Motor neuron (in vitro differentiated cells): ENCODE data around the gene TRAPPC12. TPM values are rescaled to one million over a fixed set of nuclear protein-coding genes. Genes with fewer than 3 reads are reported as not detected.
A peak's percentile ranks its signal among the peaks of the same experiment; 100 is the strongest.

Source experiments
- ATAC-seq, 8 experiments: fragments of 200-7000 bp; cut with Tn5 transposase; replicated peaks in 6 of 8; 2 replicates each; pipeline ENCODE4 v1.8.0; 2021; ENCODE audit warnings: mild to moderate bottlenecking in 8 of 8, moderate library complexity in 8 of 8
- H3K27ac ChIP-seq, 2 donors: fragments of 250-450 bp; sonication (Bioruptor Pico); 2 replicates each; pipeline ENCODE4 v1.9.0; 2021; ENCODE audit warnings: antibody characterized with exemption in 2 of 2, mild to moderate bottlenecking in 2 of 2, moderate library complexity in 1 of 2
- H3K4me1 ChIP-seq, 2 donors: fragments of 250-450 bp; sonication (Bioruptor Pico); replicated peaks in 1 of 2; 2 replicates each; pipeline ENCODE4 v1.6.1; 2021; ENCODE audit warnings: antibody characterized with exemption in 2 of 2, mild to moderate bottlenecking in 2 of 2, moderate library complexity in 1 of 2
- H3K4me3 ChIP-seq, 5 donors: fragments of 250-450 bp; sonication (Bioruptor Pico); 2 replicates each; pipeline ENCODE4 v1.9.0; 2021; ENCODE audit warnings: antibody characterized with exemption in 5 of 5, mild to moderate bottlenecking in 5 of 5, moderate library complexity in 4 of 5
- WGBS, 10 experiments: fragments of 450-650 bp; shearing (Covaris generic); methylation state at CpG; one replicate each; pipeline ENCODE4 v1.0.0; 2022; 5-methylcytosine and 5-hydroxymethylcytosine counted together
- in situ Hi-C, 9 experiments: fragments of 400-800 bp; cut with MboI; loops; one replicate each; pipeline ENCODE4 v1.15.0; 2021; ENCODE audit warnings: low sequenced_read_pairs in 9 of 9, low pct_unique_long_range_greater_than_20kb in 2 of 9; ENCODE audit not compliant: unreplicated experiment in 9 of 9
- total RNA-seq, 8 experiments: library from RNA; unstranded; fragments of 300-600 nt; gene quantifications; 2 replicates each; pipeline versions ENCODE4 v1.2.3 to v1.2.4, GENCODE V29; 2022

TRAPPC12 gene
- total RNA-seq, 8 experiments from 2014 or later, result 40.1 to 228 (median 67.4) TPM

GRCh38 chr2:3475771-3476170 lies 96.3 kb downstream of the TRAPPC12 start:
- no peak overlapping the region for H3K4me3 ChIP-seq
- in situ Hi-C loops, result no loop called here
- ATAC-seq, result peak in 2 of 8 experiments; percentile 13 to 14
- H3K4me1 ChIP-seq, result peaks cover 21% of the 10 kb centered on the region in 2 donors
- peak overlapping the region; percentile 18 to 19 for H3K27ac ChIP-seq
- WGBS, 10 experiments, result 88 to 100% (median 90%) methylated on average over 2 to 15 of the region's 28 CpGs; no CpG with 5 or more reads in 3 of the 10 experiments

GRCh38 chr2:3476321-3476984 lies 97.0 kb downstream of the TRAPPC12 start:
- in situ Hi-C loops, result no loop called here
- peak overlapping the region; percentile 18 to 76 for H3K27ac ChIP-seq
- peak in 7 of 8 experiments; percentile 7 to 81 (median 61) for ATAC-seq
- H3K4me1 ChIP-seq, result peaks cover 21% of the 10 kb centered on the region in 2 donors
- H3K4me3 ChIP-seq, result no peak overlapping the region
- 51 to 91% (median 55%) methylated on average over 4 to 11 of the region's 14 CpGs; no CpG with 5 or more reads in 3 of the 10 experiments for WGBS, 10 experiments

DNA sequence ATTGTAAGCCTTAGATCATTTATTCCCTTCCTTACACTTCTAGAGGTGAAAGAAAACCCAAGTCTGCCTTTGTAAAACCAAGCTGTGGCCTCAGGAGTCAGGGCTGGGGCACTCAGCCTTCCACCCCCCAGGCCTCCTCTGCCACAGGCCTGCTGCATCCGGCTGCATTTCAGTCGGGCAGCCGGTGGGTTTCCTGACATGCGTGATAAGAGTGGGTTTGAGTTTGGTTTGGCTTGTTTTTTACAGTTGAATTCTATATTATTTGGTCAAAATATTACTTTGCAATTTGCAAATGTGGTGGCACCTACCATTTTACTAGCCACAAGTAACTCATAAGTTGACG lies 97.5 kb downstream of the TRAPPC12 start:
- no peak overlapping the region for H3K4me3 ChIP-seq
- ATAC-seq, result peak in 3 of 8 experiments; percentile 3 to 64 (median 45)
- WGBS, 10 experiments, result 47 to 100% (median 85%) methylated on average over 1 to 5 of the region's 5 CpGs; no CpG with 5 or more reads in 2 of the 10 experiments
- H3K27ac ChIP-seq, result peak overlapping the region; percentile 18 to 76
- H3K4me1 ChIP-seq, result peaks cover 21% of the 10 kb centered on the region in 2 donors
- in situ Hi-C loops, result no loop called here

- Histone ChIP-seq H3K4me3 (no peak overlapping the region), H3K4me1 (peaks cover 10 to 12% of the 10 kb centered on the region in 2 donors), H3K27ac (no peak overlapping the region)
- ATAC-seq, result no peak
- WGBS, 10 experiments, result 74 to 100% (median 96%) methylated on average over 1 to 4 of the region's 19 CpGs; no CpG with 5 or more reads in 7 of the 10 experiments
- in situ Hi-C loops, result no loop called here
Observed at GRCh38 chr2:3478846-3479385, 99.4 kb downstream of the TRAPPC12 start.

GRCh38 chr2:3479430-3480320 lies 100.2 kb downstream of the TRAPPC12 start:
- in situ Hi-C loops, result no loop called here
- no peak for ATAC-seq
- no peak overlapping the region for H3K27ac ChIP-seq
- H3K4me1 ChIP-seq, result peaks cover 9 to 12% of the 10 kb centered on the region in 2 donors
- 59 to 100% (median 88%) methylated on average over 2 to 25 of the region's 31 CpGs for WGBS, 10 experiments
- H3K4me3 ChIP-seq, result no peak overlapping the region

DNA sequence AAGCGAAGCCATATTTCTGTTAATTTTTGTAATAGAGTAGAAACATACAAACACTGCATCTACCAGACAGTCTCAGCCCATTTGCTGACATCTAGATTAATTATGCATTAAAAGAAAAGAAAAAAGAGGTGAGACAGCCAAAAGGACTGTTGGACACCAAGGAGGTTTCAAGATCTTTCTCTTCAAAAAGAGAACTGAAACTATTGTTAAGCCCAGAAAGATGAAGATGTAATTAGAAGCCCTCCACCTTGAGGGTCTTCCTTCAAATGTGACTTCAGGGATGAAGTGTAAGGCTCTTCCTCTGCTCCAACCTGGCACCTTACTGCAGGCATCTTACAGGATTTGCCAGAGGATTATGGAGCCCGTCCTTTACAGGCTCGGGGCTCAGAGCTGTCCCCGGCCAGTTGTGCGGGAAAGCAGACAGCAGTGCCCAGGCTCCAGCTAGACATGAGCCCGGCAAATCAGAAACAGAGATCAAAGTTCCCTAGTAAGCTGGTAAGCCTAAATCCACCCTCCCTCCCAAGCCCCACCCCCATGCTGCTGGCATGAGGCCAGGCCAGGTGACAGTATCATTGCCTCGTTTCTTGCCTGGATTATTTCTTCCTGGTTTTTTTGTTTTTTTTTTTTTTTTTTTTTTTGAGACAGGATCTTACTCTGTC lies 101.0 kb downstream of the TRAPPC12 start:
- 58 to 100% (median 83%) methylated on average over 1 to 6 of the region's 7 CpGs; no CpG with 5 or more reads in 2 of the 10 experiments for WGBS, 10 experiments
- in situ Hi-C loops, result no loop called here
- H3K27ac ChIP-seq, result no peak overlapping the region
- no peak for ATAC-seq
- peaks cover 8 to 12% of the 10 kb centered on the region in 2 donors for H3K4me1 ChIP-seq
- H3K4me3 ChIP-seq, result no peak overlapping the region

DNA sequence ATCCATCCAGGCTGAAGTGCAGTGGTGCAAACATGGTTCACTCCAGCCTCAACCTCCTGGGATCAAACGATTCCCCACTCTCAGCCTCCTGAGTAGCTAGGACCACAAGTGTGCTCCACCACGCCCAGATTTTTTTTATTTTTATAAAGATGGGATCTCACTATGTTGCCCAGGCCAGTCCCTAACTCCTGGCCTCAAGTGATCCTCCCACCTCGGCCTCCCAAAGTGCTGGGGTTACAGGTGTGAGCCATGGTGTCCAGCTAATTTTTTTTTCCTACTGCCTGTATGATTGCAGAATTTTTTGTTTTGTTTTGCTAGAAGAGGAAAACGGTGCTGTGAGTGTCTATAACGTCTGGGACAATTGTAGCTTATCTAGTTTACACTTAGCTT lies 101.5 kb downstream of the TRAPPC12 start:
- in situ Hi-C loops, result no loop called here
- 42 to 100% (median 81%) methylated on average over 1 to 5 of the region's 5 CpGs; no CpG with 5 or more reads in 1 of the 10 experiments for WGBS, 10 experiments
- ATAC-seq, result no peak
- Histone ChIP-seq H3K27ac (no peak overlapping the region), H3K4me1 (peaks cover 7 to 11% of the 10 kb centered on the region in 2 donors), H3K4me3 (no peak overlapping the region)

DNA sequence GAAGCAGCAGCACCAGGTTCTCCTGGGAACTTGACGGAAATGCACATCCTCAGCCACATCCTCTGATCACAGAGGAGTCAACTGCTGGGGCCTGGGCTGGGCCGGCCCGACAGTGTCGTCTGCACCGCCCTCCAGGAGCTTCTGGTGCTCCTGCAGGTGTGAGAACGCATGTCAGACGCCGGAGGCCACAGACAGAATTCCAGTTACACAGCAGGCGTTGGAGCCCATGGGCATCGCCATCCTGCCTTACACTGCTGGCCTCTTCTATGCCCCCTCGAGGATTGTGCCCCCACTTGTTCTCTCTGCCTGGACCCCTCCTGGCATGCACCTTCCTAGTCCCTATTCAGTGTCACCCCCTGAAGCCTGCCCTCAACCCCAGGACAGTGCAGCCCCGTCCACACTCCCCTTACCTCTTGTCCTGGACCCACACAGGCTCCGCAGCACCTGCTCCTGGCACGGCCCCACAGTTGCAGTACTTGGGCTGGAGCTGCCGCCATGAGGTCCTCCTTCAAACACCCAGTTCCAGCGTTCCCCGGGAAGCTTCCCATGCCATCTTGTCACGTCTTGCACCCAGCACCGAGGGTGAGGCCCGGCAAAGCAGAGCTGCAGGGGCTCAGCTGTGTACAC lies 102.4 kb downstream of the TRAPPC12 start:
- H3K27ac ChIP-seq, result no peak overlapping the region
- H3K4me3 ChIP-seq, result no peak overlapping the region
- ATAC-seq, result no peak
- H3K4me1 ChIP-seq, result peaks cover 0 to 3% of the 10 kb centered on the region in 2 donors
- in situ Hi-C loops, result no loop called here
- WGBS, 10 experiments, result 93 to 100% (median 95%) methylated on average over 2 to 9 of the region's 20 CpGs; no CpG with 5 or more reads in 6 of the 10 experiments

- ATAC-seq, result no peak
- H3K4me3 ChIP-seq, result no peak overlapping the region
- H3K27ac ChIP-seq, result no peak overlapping the region
- WGBS, 10 experiments, result 80 to 100% (median 100%) methylated on average over 2 to 6 of the region's 20 CpGs; no CpG with 5 or more reads in 7 of the 10 experiments
- in situ Hi-C loops, result no loop called here
- no peaks in the 10 kb centered on the region for H3K4me1 ChIP-seq
Observed at GRCh38 chr2:3482363-3482821, 102.9 kb downstream of the TRAPPC12 start.

- Histone ChIP-seq H3K4me3 (no peak overlapping the region), H3K27ac (no peak overlapping the region), H3K4me1 (peaks cover 7 to 8% of the 10 kb centered on the region in 2 donors)
- ATAC-seq, result peak in 6 of 8 experiments; percentile 77 to 90 (median 86)
- 50 to 100% (median 89%) methylated on average over 1 to 11 of the region's 30 CpGs; no CpG with 5 or more reads in 1 of the 10 experiments for WGBS, 10 experiments
- in situ Hi-C loops, result no loop called here
Observed at GRCh38 chr2:3483227-3483985, 103.9 kb downstream of the TRAPPC12 start.

DNA sequence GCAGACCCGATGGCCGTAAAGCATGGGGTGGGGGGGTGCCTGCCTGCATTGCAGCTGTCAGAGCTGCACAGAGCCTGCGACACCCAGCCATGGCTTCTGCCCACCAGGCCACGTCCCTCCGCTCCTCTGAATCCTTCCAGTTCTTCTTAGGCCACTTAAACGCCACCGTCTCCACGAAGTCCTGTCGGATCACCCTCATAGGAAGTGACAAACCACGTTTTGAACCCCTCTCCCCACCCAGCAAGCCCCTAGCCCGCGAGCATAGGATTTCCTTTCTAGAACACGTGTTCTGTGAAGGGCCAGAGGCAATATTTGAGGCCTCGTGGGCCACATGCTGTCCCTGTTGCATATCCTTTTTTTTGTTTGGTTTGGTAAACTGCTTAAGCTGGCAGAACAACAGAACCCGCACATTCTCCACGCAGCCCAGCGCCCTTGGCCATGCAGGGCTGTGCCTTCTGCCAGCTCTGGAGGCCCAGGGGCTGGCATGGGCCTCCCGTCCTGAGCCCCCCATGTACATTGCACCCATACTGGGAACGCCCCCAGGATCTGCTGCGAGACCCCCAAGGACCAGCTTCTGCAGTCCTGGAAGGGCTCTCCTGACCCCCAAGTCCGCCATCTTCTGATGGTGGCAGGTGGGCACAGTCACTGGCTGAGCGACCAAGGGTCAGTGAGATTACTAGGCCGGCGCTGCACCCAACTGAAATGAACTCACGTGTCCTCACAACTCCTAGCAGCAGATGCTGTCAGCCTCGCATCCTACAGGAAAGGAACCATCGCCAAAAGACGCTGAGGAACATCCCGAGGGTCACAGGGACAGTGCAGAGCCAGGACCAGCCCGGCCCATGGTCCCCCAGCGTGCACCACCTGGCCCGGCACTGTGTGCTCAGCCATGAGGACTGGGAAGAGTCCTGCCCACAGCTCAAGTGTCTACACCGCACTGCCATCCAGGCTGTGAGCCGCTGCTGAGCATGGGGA lies 104.8 kb downstream of the TRAPPC12 start:
- in situ Hi-C loops, result no loop called here
- WGBS, 10 experiments, result 86 to 100% (median 96%) methylated on average over 1 to 15 of the region's 34 CpGs
- ATAC-seq, result no peak
- Histone ChIP-seq H3K4me3 (no peak overlapping the region), H3K4me1 (peaks cover 15 to 17% of the 10 kb centered on the region in 2 donors), H3K27ac (no peak overlapping the region)
